GM12878 (cell line): ENCODE measurements around the gene RNU6-1. TPM values are rescaled to one million over a fixed set of nuclear protein-coding genes. Genes with fewer than 3 reads are reported as not detected.
A peak's percentile ranks its signal among the peaks of the same experiment; 100 is the strongest.

Experiments
- ASH2L ChIP-seq: fragments of 300-600, 200-600 bp; sonication (generic); IDR thresholded peaks from 2 replicates; pipeline ENCODE4 v1.6.1; 2017; ENCODE audit warnings: low read depth, mild to moderate bottlenecking, borderline replicate concordance
- CREM ChIP-seq: IDR thresholded peaks from 2 replicates; pipeline ENCODE4 v1.6.1; 2014; ENCODE audit warnings: antibody characterized with exemption, low read depth
- EED ChIP-seq: sonication (generic); IDR thresholded peaks from 2 replicates; pipeline ENCODE4 v1.6.1; 2016; ENCODE audit warnings: antibody characterized with exemption, low read depth
- GATAD2B ChIP-seq: fragments of 450-650 bp; conservative IDR thresholded peaks from 2 replicates; pipeline ENCODE4 v1.6.1; 2017; ENCODE audit warnings: low read depth, mild to moderate bottlenecking, moderate library complexity
- MYC ChIP-seq: IDR thresholded peaks from 2 replicates; pipeline ENCODE4 v1.6.1; 2011; ENCODE audit warnings: mild to moderate bottlenecking, low read length, moderate library complexity, inconsistent platforms; ENCODE audit not compliant: insufficient read depth, insufficient replicate concordance, insufficient read length, severe bottlenecking
- NFYA ChIP-seq: IDR thresholded peaks from 2 replicates; pipeline ENCODE4 v1.6.1; 2011; ENCODE audit warnings: low read depth, mild to moderate bottlenecking, low read length, improper control_type of control experiment, borderline replicate concordance
- NR2C2 ChIP-seq: IDR thresholded peaks from 2 replicates; pipeline ENCODE4 v1.6.1; 2011; ENCODE audit warnings: borderline replicate concordance, low read depth; ENCODE audit not compliant: control insufficient read depth, insufficient read length
- PAX5 ChIP-seq: IDR thresholded peaks from 2 replicates; pipeline ENCODE4 v1.6.1; 2011; ENCODE audit warnings: low read depth, low read length, borderline replicate concordance
- RBBP5 ChIP-seq: fragments of 200-600 bp; sonication (generic); conservative IDR thresholded peaks from 2 replicates; pipeline ENCODE4 v1.6.1; 2016
- SIN3A ChIP-seq: IDR thresholded peaks from 2 replicates; pipeline ENCODE4 v1.6.1; 2012; ENCODE audit warnings: low read depth, low read length, improper control_type of control experiment
- SPI1 ChIP-seq: IDR thresholded peaks from 2 replicates; pipeline ENCODE4 v1.6.1; 2011; ENCODE audit warnings: low read depth, mild to moderate bottlenecking, low read length, moderate library complexity, borderline replicate concordance; ENCODE audit not compliant: insufficient read depth
- ZBTB40 ChIP-seq: fragments of 450-650 bp; IDR thresholded peaks from 2 replicates; pipeline ENCODE4 v1.6.1; 2016; ENCODE audit warnings: mild to moderate bottlenecking, moderate library complexity, borderline replicate concordance
- polyA plus RNA-seq, 11 experiments: library from polyadenylated mRNA; depleted of rRNA in 4 of 11; unstranded in 6 of 11; stranded (reverse) in 5 of 11; fragments of >200 nt; fragmentation: Nextera tagmentation in 4 of 11; fragmentation: Illumina TruSeq in 1 of 11; extraction: Ambion mirVana in 4 of 11; extraction: Trizol in 1 of 11; gene quantifications; 1 replicate in 1 of 11; 2 replicates in 10 of 11; pipeline versions ENCODE4 v1.2.1 to v1.2.3, GENCODE V29; 2011 to 2016; ENCODE audit warnings: inconsistent platforms in 2 of 11, missing spikeins in 2 of 11, low read depth in 1 of 11
- total RNA-seq, 4 experiments: library from RNA; depleted of rRNA in 3 of 4; stranded (reverse); fragments of >200 nt in 3 of 4; fragmentation: Illumina TruSeq in 1 of 4; extraction: Trizol in 1 of 4; gene quantifications; 2 replicates each; pipeline versions ENCODE4 v1.2.1 to v1.2.3, GENCODE V29; 2013 to 2021
- TF ChIP-seq, protein P1 (sequence below): IDR thresholded peaks from 2 replicates; pipeline ENCODE4 v1.6.1; 2012; ENCODE audit warnings: improper control_type of control experiment, low read depth, low read length; ENCODE audit not compliant: insufficient replicate concordance
- TF ChIP-seq, protein P2 (sequence below): fragments of 450-650 bp; conservative IDR thresholded peaks from 2 replicates; pipeline ENCODE4 v1.6.1; 2017; ENCODE audit warnings: mild to moderate bottlenecking, moderate library complexity
- TF ChIP-seq, protein P3 (sequence below): IDR thresholded peaks from 2 replicates; pipeline ENCODE4 v1.6.1; 2012; ENCODE audit warnings: low read depth, low read length, improper control_type of control experiment
- TF ChIP-seq, protein P4 (sequence below): fragments of 450-650 bp; IDR thresholded peaks from 2 replicates; pipeline ENCODE4 v1.6.1; 2017; ENCODE audit warnings: low read depth, mild to moderate bottlenecking, moderate library complexity

RNU6-1 gene
- total and polyA plus RNA-seq, 10 of the 15 experiments (the other 5 are each of a cell fraction or from before 2014, with no cell fraction given): not detected

- TF ChIP-seq, protein P1, sequence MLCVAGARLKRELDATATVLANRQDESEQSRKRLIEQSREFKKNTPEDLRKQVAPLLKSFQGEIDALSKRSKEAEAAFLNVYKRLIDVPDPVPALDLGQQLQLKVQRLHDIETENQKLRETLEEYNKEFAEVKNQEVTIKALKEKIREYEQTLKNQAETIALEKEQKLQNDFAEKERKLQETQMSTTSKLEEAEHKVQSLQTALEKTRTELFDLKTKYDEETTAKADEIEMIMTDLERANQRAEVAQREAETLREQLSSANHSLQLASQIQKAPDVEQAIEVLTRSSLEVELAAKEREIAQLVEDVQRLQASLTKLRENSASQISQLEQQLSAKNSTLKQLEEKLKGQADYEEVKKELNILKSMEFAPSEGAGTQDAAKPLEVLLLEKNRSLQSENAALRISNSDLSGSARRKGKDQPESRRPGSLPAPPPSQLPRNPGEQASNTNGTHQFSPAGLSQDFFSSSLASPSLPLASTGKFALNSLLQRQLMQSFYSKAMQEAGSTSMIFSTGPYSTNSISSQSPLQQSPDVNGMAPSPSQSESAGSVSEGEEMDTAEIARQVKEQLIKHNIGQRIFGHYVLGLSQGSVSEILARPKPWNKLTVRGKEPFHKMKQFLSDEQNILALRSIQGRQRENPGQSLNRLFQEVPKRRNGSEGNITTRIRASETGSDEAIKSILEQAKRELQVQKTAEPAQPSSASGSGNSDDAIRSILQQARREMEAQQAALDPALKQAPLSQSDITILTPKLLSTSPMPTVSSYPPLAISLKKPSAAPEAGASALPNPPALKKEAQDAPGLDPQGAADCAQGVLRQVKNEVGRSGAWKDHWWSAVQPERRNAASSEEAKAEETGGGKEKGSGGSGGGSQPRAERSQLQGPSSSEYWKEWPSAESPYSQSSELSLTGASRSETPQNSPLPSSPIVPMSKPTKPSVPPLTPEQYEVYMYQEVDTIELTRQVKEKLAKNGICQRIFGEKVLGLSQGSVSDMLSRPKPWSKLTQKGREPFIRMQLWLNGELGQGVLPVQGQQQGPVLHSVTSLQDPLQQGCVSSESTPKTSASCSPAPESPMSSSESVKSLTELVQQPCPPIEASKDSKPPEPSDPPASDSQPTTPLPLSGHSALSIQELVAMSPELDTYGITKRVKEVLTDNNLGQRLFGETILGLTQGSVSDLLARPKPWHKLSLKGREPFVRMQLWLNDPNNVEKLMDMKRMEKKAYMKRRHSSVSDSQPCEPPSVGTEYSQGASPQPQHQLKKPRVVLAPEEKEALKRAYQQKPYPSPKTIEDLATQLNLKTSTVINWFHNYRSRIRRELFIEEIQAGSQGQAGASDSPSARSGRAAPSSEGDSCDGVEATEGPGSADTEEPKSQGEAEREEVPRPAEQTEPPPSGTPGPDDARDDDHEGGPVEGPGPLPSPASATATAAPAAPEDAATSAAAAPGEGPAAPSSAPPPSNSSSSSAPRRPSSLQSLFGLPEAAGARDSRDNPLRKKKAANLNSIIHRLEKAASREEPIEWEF: no peak
- TF ChIP-seq RBBP5 (no peak), ZBTB40 (no peak), CREM (0 out of 2 replicates have a peak, but pooled peaks have one; percentile 12), NFYA (no peak), GATAD2B (no peak), SIN3A (no peak), ASH2L (no peak), SPI1 (peak; percentile 71; the same call in 1 of the 2 replicates), EED (no peak), NR2C2 (no peak), PAX5 (no peak), MYC (no peak)
- TF ChIP-seq, protein P2, sequence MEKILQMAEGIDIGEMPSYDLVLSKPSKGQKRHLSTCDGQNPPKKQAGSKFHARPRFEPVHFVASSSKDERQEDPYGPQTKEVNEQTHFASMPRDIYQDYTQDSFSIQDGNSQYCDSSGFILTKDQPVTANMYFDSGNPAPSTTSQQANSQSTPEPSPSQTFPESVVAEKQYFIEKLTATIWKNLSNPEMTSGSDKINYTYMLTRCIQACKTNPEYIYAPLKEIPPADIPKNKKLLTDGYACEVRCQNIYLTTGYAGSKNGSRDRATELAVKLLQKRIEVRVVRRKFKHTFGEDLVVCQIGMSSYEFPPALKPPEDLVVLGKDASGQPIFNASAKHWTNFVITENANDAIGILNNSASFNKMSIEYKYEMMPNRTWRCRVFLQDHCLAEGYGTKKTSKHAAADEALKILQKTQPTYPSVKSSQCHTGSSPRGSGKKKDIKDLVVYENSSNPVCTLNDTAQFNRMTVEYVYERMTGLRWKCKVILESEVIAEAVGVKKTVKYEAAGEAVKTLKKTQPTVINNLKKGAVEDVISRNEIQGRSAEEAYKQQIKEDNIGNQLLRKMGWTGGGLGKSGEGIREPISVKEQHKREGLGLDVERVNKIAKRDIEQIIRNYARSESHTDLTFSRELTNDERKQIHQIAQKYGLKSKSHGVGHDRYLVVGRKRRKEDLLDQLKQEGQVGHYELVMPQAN: no peak
- TF ChIP-seq, protein P3, sequence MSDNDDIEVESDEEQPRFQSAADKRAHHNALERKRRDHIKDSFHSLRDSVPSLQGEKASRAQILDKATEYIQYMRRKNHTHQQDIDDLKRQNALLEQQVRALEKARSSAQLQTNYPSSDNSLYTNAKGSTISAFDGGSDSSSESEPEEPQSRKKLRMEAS: no peak
- TF ChIP-seq, protein P4, sequence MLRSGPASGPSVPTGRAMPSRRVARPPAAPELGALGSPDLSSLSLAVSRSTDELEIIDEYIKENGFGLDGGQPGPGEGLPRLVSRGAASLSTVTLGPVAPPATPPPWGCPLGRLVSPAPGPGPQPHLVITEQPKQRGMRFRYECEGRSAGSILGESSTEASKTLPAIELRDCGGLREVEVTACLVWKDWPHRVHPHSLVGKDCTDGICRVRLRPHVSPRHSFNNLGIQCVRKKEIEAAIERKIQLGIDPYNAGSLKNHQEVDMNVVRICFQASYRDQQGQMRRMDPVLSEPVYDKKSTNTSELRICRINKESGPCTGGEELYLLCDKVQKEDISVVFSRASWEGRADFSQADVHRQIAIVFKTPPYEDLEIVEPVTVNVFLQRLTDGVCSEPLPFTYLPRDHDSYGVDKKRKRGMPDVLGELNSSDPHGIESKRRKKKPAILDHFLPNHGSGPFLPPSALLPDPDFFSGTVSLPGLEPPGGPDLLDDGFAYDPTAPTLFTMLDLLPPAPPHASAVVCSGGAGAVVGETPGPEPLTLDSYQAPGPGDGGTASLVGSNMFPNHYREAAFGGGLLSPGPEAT: 0 out of 2 replicates have a peak, but pooled peaks have one; percentile 21
These were observed 11.2 kb upstream of the RNU6-1 start (continued) for GRCh38 chr15:67850994-67851571.
